ENCODE results near the gene CACNA1B.

The CACNA1B gene

DNA sequence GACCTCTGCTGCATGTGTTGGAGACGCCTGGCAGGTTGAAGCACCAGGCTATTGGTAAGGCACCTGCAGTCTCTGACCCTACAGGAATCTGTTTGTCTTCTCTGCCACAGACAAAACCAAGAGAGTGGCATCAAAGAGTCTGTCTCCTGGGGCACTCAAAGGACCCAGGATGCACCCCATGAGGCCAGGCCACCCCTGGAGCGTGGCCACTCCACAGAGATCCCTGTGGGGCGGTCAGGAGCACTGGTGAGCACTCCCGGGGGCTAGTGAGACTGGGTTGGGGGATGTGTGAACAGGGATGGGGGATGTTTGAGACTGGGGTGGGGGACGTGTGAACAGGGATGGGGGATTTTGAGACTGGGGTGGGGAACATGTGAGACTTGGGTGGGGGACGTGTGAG is 240.3 kb downstream of the CACNA1B start:
- Histone ChIP-seq H3K4ac (ENCODE audit: low read depth in 1 of 2, low read length in 2 of 2) (no peak overlapping the region), H3K18ac (ENCODE audit: low read depth in 1 of 2, low read length in 2 of 2) (no peak overlapping the region), H2BK15ac (ENCODE audit: low read depth, poor library complexity, severe bottlenecking) (no peak overlapping the region), H2BK5ac (ENCODE audit: low read depth, low read length, poor library complexity, severe bottlenecking) (no peak overlapping the region), H3K4me2 (ENCODE audit: low read length, poor library complexity, severe bottlenecking) (no peak overlapping the region), H3K14ac (ENCODE audit: low read length in 2 of 2) (no peak overlapping the region), H3K27me3 (ENCODE audit: control insufficient read depth in 1 of 2, insufficient read depth in 1 of 2, low read length in 2 of 2) (peaks cover 0 to 11% of the 10 kb centered on the region in 2 experiments), H3K4me3 (ENCODE audit: insufficient read depth in 1 of 2, low read depth in 1 of 2, low read length in 2 of 2) (no peak overlapping the region), H2AFZ (ENCODE audit: low read depth, low read length) (no peak overlapping the region), H2BK12ac (ENCODE audit: low read length in 2 of 2) (no peak overlapping the region), H4K91ac (ENCODE audit: low read length) (no peak overlapping the region), H3K36me3 (ENCODE audit: control insufficient read depth in 1 of 2, insufficient read depth in 2 of 2, low read depth in 1 of 2, low read length in 2 of 2) (peaks cover 0 to 3% of the 10 kb centered on the region in 2 experiments), H2BK120ac (ENCODE audit: low read depth, low read length) (no peak overlapping the region), H3K9ac (ENCODE audit: low read length) (no peak overlapping the region), H3K9me3 (ENCODE audit: control insufficient read depth, low read length) (no peaks in the 10 kb centered on the region), H3K23ac (ENCODE audit: low read length in 2 of 2) (no peak overlapping the region), H3K4me1 (ENCODE audit: control insufficient read depth, insufficient read depth, low read depth, low read length) (no peaks in the 10 kb centered on the region), H2AK5ac (ENCODE audit: low read length, severe bottlenecking) (no peak overlapping the region), H4K8ac (ENCODE audit: low read length) (no peak overlapping the region), H3K79me1 (replicated peaks; ENCODE audit: low read length, poor library complexity, severe bottlenecking) (no peaks in the 10 kb centered on the region), H3K27ac (ENCODE audit: low read length, poor library complexity, severe bottlenecking) (no peak overlapping the region)
- 63% methylated on average over 6 of the region's 6 CpGs for WGBS
- DNase-seq: no peak

DNA sequence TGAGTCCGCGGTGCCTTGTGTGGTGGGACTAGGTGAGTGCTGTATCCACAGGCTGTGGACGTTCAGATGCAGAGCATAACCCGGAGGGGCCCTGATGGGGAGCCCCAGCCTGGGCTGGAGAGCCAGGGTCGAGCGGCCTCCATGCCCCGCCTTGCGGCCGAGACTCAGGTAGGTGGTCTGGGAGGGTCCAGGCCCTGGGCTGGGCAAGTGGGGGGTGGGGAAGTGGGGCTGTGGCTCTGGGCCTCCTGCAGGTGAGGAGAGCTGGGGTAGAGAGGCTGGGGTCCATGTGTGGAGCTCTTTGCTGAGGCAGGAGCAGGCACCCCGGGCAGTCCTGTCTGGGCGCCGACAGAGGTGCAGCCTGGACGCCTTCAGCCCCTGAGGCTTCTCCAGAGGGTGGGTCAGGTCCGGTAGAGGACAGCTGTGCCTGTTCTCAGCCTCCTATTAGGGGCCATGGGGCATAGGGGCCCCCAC is 241.1 kb downstream of the CACNA1B start:
- peaks cover 0 to 3% of the 10 kb centered on the region in 2 experiments for H3K36me3 ChIP-seq (ENCODE audit: control insufficient read depth in 1 of 2, insufficient read depth in 2 of 2, low read depth in 1 of 2, low read length in 2 of 2)
- no peak overlapping the region for H3K9ac ChIP-seq (ENCODE audit: low read length)
- no peak overlapping the region for H2BK12ac ChIP-seq (ENCODE audit: low read length in 2 of 2)
- no peak overlapping the region for H4K91ac ChIP-seq (ENCODE audit: low read length)
- no peak overlapping the region for H2BK15ac ChIP-seq (ENCODE audit: low read depth, poor library complexity, severe bottlenecking)
- DNase-seq: no peak
- H3K4me2 ChIP-seq (ENCODE audit: low read length, poor library complexity, severe bottlenecking): no peak overlapping the region
- H3K9me3 ChIP-seq (ENCODE audit: control insufficient read depth, low read length): no peaks in the 10 kb centered on the region
- no peak overlapping the region for H3K4ac ChIP-seq (ENCODE audit: low read depth in 1 of 2, low read length in 2 of 2)
- H2BK120ac ChIP-seq (ENCODE audit: low read depth, low read length): no peak overlapping the region
- no peak overlapping the region for H3K23ac ChIP-seq (ENCODE audit: low read length in 2 of 2)
- H2BK5ac ChIP-seq (ENCODE audit: low read depth, low read length, poor library complexity, severe bottlenecking): no peak overlapping the region
- H3K14ac ChIP-seq (ENCODE audit: low read length in 2 of 2): no peak overlapping the region
- H4K8ac ChIP-seq (ENCODE audit: low read length): no peak overlapping the region
- H3K18ac ChIP-seq (ENCODE audit: low read depth in 1 of 2, low read length in 2 of 2): no peak overlapping the region
- peaks cover 0 to 15% of the 10 kb centered on the region in 2 experiments for H3K27me3 ChIP-seq (ENCODE audit: control insufficient read depth in 1 of 2, insufficient read depth in 1 of 2, low read length in 2 of 2)
- WGBS: 84% methylated on average over 14 of the region's 14 CpGs
- no peak overlapping the region for H2AFZ ChIP-seq (ENCODE audit: low read depth, low read length)
- no peak overlapping the region for H2AK5ac ChIP-seq (ENCODE audit: low read length, severe bottlenecking)
- H3K79me1 ChIP-seq (replicated peaks; ENCODE audit: low read length, poor library complexity, severe bottlenecking): no peaks in the 10 kb centered on the region
- H3K4me1 ChIP-seq (ENCODE audit: control insufficient read depth, insufficient read depth, low read depth, low read length): no peaks in the 10 kb centered on the region
- no peak overlapping the region for H3K4me3 ChIP-seq (ENCODE audit: insufficient read depth in 1 of 2, low read depth in 1 of 2, low read length in 2 of 2)
- H3K27ac ChIP-seq (ENCODE audit: low read length, poor library complexity, severe bottlenecking): no peak overlapping the region

DNA sequence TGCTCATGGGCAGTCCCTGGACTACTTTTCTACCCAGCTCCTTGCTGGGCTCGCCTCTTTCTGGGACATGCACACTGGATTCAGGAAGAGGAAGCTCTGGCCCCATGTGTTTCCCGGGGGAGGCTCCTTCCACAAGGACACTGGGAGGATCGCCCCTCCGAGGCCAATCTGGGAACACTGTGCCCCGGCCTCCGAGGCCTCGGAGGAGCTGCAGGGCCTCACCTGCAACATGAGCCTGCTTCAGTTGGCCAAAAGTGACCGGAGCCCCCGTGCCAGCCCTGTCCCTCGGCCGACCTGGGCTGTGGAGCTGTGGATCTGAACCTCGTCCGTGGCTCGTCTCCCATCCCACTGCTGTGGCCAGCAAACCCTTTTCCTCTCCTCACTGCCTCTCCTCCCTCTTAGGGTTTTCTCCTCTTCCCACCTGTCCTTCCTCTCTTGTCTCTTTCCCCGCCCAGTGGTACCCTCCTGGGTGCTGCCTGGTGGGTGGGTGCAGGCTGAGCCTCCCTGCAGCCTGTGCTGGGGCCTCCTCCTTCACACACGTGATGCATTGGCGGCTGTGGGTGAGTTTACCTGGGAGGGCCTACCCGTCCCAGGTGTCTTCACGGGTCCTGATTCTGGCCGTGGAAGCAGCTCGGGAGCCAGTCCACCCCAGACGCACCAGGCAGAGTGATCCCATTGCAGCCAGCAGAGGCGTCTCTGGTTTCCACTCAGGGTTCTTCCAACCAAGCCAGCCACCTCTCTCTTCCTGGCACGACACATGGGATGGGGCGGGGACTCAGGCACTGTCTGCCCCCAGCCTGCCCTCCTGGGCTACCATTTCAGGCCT is 241.8 kb downstream of the CACNA1B start:
- no peak overlapping the region for H3K27ac ChIP-seq (ENCODE audit: low read length, poor library complexity, severe bottlenecking)
- no peak overlapping the region for H2BK5ac ChIP-seq (ENCODE audit: low read depth, low read length, poor library complexity, severe bottlenecking)
- no peak overlapping the region for H3K9ac ChIP-seq (ENCODE audit: low read length)
- no peaks in the 10 kb centered on the region for H3K9me3 ChIP-seq (ENCODE audit: control insufficient read depth, low read length)
- no peak overlapping the region for H3K4ac ChIP-seq (ENCODE audit: low read depth in 1 of 2, low read length in 2 of 2)
- H2BK12ac ChIP-seq (ENCODE audit: low read length in 2 of 2): no peak overlapping the region
- no peak overlapping the region for H3K14ac ChIP-seq (ENCODE audit: low read length in 2 of 2)
- peaks cover 0 to 3% of the 10 kb centered on the region in 2 experiments for H3K36me3 ChIP-seq (ENCODE audit: control insufficient read depth in 1 of 2, insufficient read depth in 2 of 2, low read depth in 1 of 2, low read length in 2 of 2)
- H2BK15ac ChIP-seq (ENCODE audit: low read depth, poor library complexity, severe bottlenecking): no peak overlapping the region
- DNase-seq: no peak
- no peak overlapping the region for H3K4me3 ChIP-seq (ENCODE audit: insufficient read depth in 1 of 2, low read depth in 1 of 2, low read length in 2 of 2)
- 85% methylated on average over 25 of the region's 25 CpGs for WGBS
- peaks cover 0 to 15% of the 10 kb centered on the region in 2 experiments for H3K27me3 ChIP-seq (ENCODE audit: control insufficient read depth in 1 of 2, insufficient read depth in 1 of 2, low read length in 2 of 2)
- H2AK5ac ChIP-seq (ENCODE audit: low read length, severe bottlenecking): no peak overlapping the region
- no peak overlapping the region for H4K91ac ChIP-seq (ENCODE audit: low read length)
- H3K79me1 ChIP-seq (replicated peaks; ENCODE audit: low read length, poor library complexity, severe bottlenecking): no peaks in the 10 kb centered on the region
- H2BK120ac ChIP-seq (ENCODE audit: low read depth, low read length): no peak overlapping the region
- H3K4me1 ChIP-seq (ENCODE audit: control insufficient read depth, insufficient read depth, low read depth, low read length): no peaks in the 10 kb centered on the region
- no peak overlapping the region for H4K8ac ChIP-seq (ENCODE audit: low read length)
- no peak overlapping the region for H3K23ac ChIP-seq (ENCODE audit: low read length in 2 of 2)
- H3K18ac ChIP-seq (ENCODE audit: low read depth in 1 of 2, low read length in 2 of 2): no peak overlapping the region
- H2AFZ ChIP-seq (ENCODE audit: low read depth, low read length): no peak overlapping the region
- H3K4me2 ChIP-seq (ENCODE audit: low read length, poor library complexity, severe bottlenecking): no peak overlapping the region

DNA sequence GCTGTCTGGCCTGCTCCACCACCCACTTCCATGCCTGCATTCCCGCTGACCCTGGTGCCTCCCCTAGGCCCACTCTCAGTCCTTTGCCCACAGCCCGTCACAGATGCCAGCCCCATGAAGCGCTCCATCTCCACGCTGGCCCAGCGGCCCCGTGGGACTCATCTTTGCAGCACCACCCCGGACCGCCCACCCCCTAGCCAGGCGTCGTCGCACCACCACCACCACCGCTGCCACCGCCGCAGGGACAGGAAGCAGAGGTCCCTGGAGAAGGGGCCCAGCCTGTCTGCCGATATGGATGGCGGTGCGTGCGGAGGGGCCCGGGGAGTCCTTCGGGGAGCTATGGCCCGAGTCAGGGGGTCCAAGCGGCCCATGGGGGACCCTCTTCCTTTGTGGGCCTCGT is 242.5 kb downstream of the CACNA1B start:
- Histone ChIP-seq H3K4me1 (ENCODE audit: control insufficient read depth, insufficient read depth, low read depth, low read length) (no peaks in the 10 kb centered on the region), H3K4me3 (ENCODE audit: insufficient read depth in 1 of 2, low read depth in 1 of 2, low read length in 2 of 2) (no peak overlapping the region), H3K18ac (ENCODE audit: low read depth in 1 of 2, low read length in 2 of 2) (no peak overlapping the region), H4K8ac (ENCODE audit: low read length) (no peak overlapping the region), H3K27me3 (ENCODE audit: control insufficient read depth in 1 of 2, insufficient read depth in 1 of 2, low read length in 2 of 2) (peaks cover 0 to 15% of the 10 kb centered on the region in 2 experiments), H3K4me2 (ENCODE audit: low read length, poor library complexity, severe bottlenecking) (no peak overlapping the region), H2AK5ac (ENCODE audit: low read length, severe bottlenecking) (no peak overlapping the region), H2BK12ac (ENCODE audit: low read length in 2 of 2) (no peak overlapping the region), H2BK120ac (ENCODE audit: low read depth, low read length) (no peak overlapping the region), H3K27ac (ENCODE audit: low read length, poor library complexity, severe bottlenecking) (no peak overlapping the region), H3K79me1 (replicated peaks; ENCODE audit: low read length, poor library complexity, severe bottlenecking) (no peaks in the 10 kb centered on the region), H3K14ac (ENCODE audit: low read length in 2 of 2) (no peak overlapping the region), H4K91ac (ENCODE audit: low read length) (no peak overlapping the region), H3K9me3 (ENCODE audit: control insufficient read depth, low read length) (no peaks in the 10 kb centered on the region), H3K9ac (ENCODE audit: low read length) (no peak overlapping the region), H2AFZ (ENCODE audit: low read depth, low read length) (no peak overlapping the region), H3K23ac (ENCODE audit: low read length in 2 of 2) (no peak overlapping the region), H2BK5ac (ENCODE audit: low read depth, low read length, poor library complexity, severe bottlenecking) (no peak overlapping the region), H3K4ac (ENCODE audit: low read depth in 1 of 2, low read length in 2 of 2) (no peak overlapping the region), H2BK15ac (ENCODE audit: low read depth, poor library complexity, severe bottlenecking) (no peak overlapping the region), H3K36me3 (ENCODE audit: control insufficient read depth in 1 of 2, insufficient read depth in 2 of 2, low read depth in 1 of 2, low read length in 2 of 2) (peaks cover 0 to 3% of the 10 kb centered on the region in 2 experiments)
- 95% methylated on average over 23 of the region's 23 CpGs for whole genome bisulfite sequencing
- no peak for DNase-seq
